Karpas-422 (cell line): ENCODE measurements around the gene RPS21. TPM values are rescaled to one million over a fixed set of nuclear protein-coding genes. Genes with fewer than 3 reads are reported as not detected.

Experiments used
- DNase-seq: peaks from one replicate; pipeline ENCODE4 v3.0.0-alpha.2; 2015
- H2AFZ ChIP-seq: fragments of 200-600 bp; sonication (generic); 2 replicates; pipeline ENCODE4 v1.6.1; 2014; ENCODE audit warnings: antibody characterized with exemption, low read length, mixed read lengths
- H3K27ac ChIP-seq: fragments of 200-600 bp; sonication (generic); 2 replicates; pipeline ENCODE4 v1.5.1; 2014; ENCODE audit warnings: mild to moderate bottlenecking, low read length, moderate library complexity
- H3K27me3 ChIP-seq: fragments of 200-600 bp; sonication (generic); 2 replicates; pipeline ENCODE4 v1.6.1; 2014; ENCODE audit warnings: low read length, mixed read lengths
- H3K36me3 ChIP-seq: fragments of 200-600 bp; sonication (generic); 2 replicates; pipeline ENCODE4 v1.6.1; 2014; ENCODE audit warnings: low read length, mixed read lengths; ENCODE audit not compliant: insufficient read depth
- H3K4me1 ChIP-seq: fragments of 200-600 bp; sonication (generic); 2 replicates; pipeline ENCODE4 v1.6.1; 2014; ENCODE audit warnings: mild to moderate bottlenecking, low read length, mixed read lengths
- H3K4me2 ChIP-seq: fragments of 200-600 bp; sonication (generic); 2 replicates; pipeline ENCODE4 v1.6.1; 2014; ENCODE audit warnings: low read length, low read depth, mild to moderate bottlenecking; ENCODE audit not compliant: poor library complexity, severe bottlenecking
- H3K4me3 ChIP-seq: fragments of 200-600 bp; sonication (generic); 2 replicates; pipeline ENCODE4 v1.5.1; 2014; ENCODE audit warnings: mild to moderate bottlenecking, antibody characterized with exemption, low read length, mixed read lengths
- H3K79me2 ChIP-seq: fragments of 200-600 bp; sonication (generic); 2 replicates; pipeline ENCODE4 v1.6.1; 2014; ENCODE audit warnings: mild to moderate bottlenecking, low read length, mixed read lengths
- H3K9ac ChIP-seq: fragments of 200-600 bp; sonication (generic); 2 replicates; pipeline ENCODE4 v1.6.0; 2014; ENCODE audit warnings: low read length
- H3K9me2 ChIP-seq: fragments of 200-600 bp; sonication (generic), shearing (Covaris generic); replicated peaks from 2 replicates; pipeline ENCODE4 v1.6.0; 2014; ENCODE audit warnings: mild to moderate bottlenecking, low read length, moderate library complexity; ENCODE audit not compliant: insufficient read depth
- H3K9me3 ChIP-seq: fragments of 300-700, 200-600 bp; sonication (generic); 2 replicates; pipeline ENCODE4 v1.6.1; 2014; ENCODE audit warnings: low read length, mixed read lengths
- H4K20me1 ChIP-seq: fragments of 200-600 bp; sonication (generic); 2 replicates; pipeline ENCODE4 v1.6.1; 2014; ENCODE audit warnings: mild to moderate bottlenecking, antibody characterized with exemption, low read length, low read depth; ENCODE audit not compliant: insufficient read depth
- total RNA-seq: library from RNA; depleted of rRNA; stranded (reverse); fragments of >200 nt; shearing (Covaris generic); gene quantifications from 2 replicates; pipeline ENCODE4 v1.2.3, GENCODE V29; 2014; ENCODE audit warnings: low replicate concordance

RPS21 gene
- total RNA-seq, 1 experiment from 2014 or later = 2,619 TPM

DNA sequence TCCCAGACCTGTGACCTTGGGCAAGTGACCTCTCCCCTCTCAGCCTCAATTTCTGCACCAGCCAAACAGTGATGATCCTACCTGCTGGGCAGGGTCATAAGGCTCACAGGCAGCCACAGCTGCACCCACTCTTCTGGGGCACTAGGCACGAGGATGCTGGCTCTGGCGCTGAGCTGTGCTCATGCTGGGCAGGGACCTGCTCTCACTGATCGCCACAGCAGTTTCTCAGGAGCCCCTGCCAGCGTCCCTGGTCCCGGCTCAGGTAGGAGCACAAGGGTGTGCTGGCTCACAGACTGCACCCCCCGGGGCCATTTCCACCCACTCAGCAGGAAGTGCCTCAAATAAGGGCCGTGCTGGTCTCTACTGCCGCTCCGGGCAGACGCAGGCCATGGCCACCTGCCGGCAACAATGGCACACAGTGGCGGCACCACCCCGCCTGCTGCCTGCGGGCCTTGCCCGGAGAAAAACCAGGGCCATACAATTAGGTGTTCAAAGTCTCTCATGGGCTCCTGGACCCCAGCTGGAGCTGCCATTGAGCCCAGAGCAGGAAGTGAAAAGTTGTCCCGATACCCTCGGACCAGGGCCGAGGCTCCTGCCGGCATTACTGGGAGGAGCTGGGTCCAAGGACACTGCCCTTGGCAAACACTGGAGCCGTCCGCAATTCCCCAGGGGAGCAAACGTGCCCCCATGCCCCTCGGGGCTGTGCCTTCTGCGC is 24.7 kb downstream of the RPS21 start:
- no peak for DNase-seq
- Histone ChIP-seq H3K9me2 (no peaks in the 10 kb centered on the region), H2AFZ (no peak overlapping the region), H3K9me3 (no peaks in the 10 kb centered on the region), H3K9ac (no peak overlapping the region), H3K79me2 (peaks cover 1% of the 10 kb centered on the region), H3K4me1 (peaks cover 17% of the 10 kb centered on the region), H3K4me2 (no peak overlapping the region), H3K27me3 (no peaks in the 10 kb centered on the region), H3K27ac (no peak overlapping the region), H4K20me1 (0 out of 2 replicates have a peak, but pooled peaks cover 3% of the 10 kb centered on the region), H3K4me3 (no peak overlapping the region), H3K36me3 (no peaks in the 10 kb centered on the region)

DNA sequence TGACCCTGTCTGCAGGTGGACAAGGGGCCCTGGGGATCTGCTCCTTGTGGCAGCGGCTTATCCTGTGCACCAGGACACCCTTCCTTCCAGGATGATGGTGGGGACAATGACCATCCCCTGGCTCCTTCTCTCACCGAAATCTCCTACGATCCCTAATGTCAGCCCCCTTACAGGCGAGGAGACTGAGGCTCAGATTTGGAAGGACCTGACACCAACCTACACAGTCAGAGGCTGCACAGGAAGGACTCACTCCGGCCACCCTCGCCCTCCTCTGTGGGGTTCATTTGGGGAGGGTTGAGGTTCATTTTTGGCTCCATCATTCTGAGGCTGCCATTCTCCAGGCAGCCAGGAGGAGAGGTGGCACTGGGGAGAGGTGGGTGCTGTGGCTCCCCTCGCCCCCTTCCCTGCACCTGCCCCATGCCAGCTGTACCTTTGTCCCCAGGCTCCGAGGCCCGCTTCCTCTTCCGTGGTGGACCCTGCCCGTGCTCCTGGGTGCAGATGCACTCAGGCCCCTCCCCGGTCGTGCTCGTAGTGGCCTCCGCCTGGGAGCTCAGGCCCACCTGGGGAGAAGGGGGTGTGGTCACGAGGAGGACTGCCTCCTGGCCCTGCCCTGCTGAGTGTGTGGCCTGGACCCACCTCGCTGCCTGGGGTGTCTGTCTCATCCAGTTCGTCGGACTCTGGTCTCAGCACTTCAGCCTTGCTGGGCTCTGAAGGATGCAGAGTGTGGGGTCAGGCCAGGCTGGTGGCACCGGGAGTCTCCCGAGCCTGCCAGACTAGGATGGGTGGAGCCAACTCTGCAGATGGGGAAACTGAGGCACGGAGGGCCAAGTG is 25.5 kb downstream of the RPS21 start:
- Histone ChIP-seq H3K9ac (no peak overlapping the region), H3K4me2 (no peak overlapping the region)

DNA sequence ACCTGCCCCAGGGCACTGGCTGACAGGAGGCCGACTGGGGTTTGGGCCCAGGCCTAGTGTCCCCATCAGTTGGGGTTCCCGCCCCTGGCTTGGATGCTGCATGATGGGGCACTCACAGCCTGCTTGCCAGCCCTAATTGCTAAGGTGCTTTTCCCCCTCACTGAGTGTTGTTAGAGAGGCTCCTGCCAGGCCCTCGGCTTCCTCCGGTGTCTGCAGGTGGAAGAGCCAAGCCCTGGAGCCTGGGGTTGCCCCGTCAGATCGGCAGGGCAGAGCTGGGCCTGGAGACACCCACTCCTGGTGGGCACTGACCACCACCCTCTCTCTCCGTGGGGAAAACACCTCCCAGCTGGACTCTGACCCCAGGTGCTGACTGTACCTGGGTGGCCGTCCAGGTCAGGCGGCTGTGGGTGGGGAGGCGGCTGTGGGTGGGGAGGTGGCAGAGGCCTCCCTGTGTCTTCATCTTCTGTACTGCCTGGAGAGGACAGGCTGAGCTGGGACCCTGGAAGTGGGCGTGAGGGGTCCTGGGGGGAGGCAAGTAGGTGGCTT is 26.2 kb downstream of the RPS21 start:
- no peaks in the 10 kb centered on the region for H3K36me3 ChIP-seq
- no peaks in the 10 kb centered on the region for H3K9me3 ChIP-seq
- no peak overlapping the region for H2AFZ ChIP-seq
- H3K9me2 ChIP-seq = no peaks in the 10 kb centered on the region
- H3K27ac ChIP-seq = no peak overlapping the region
- no peak overlapping the region for H3K4me3 ChIP-seq
- peaks cover 9% of the 10 kb centered on the region; the same call in 1 of the 2 replicates for H3K4me1 ChIP-seq
- 0 out of 2 replicates have a peak, but pooled peaks cover 3% of the 10 kb centered on the region for H4K20me1 ChIP-seq
- H3K79me2 ChIP-seq = no peaks in the 10 kb centered on the region
- DNase-seq = no peak
- no peaks in the 10 kb centered on the region for H3K27me3 ChIP-seq
- H3K9ac ChIP-seq = no peak overlapping the region
- H3K4me2 ChIP-seq = no peak overlapping the region

More for the DNA sequence above, 25.5 kb downstream of the RPS21 start:
- Histone ChIP-seq H3K4me1 (peaks cover 16% of the 10 kb centered on the region), H3K79me2 (no peaks in the 10 kb centered on the region), H3K36me3 (no peaks in the 10 kb centered on the region), H3K4me3 (no peak overlapping the region), H3K27me3 (no peaks in the 10 kb centered on the region), H3K9me3 (no peaks in the 10 kb centered on the region), H3K27ac (no peak overlapping the region), H4K20me1 (0 out of 2 replicates have a peak, but pooled peaks cover 3% of the 10 kb centered on the region), H3K9me2 (no peaks in the 10 kb centered on the region), H2AFZ (no peak overlapping the region)
- no peak for DNase-seq

DNA sequence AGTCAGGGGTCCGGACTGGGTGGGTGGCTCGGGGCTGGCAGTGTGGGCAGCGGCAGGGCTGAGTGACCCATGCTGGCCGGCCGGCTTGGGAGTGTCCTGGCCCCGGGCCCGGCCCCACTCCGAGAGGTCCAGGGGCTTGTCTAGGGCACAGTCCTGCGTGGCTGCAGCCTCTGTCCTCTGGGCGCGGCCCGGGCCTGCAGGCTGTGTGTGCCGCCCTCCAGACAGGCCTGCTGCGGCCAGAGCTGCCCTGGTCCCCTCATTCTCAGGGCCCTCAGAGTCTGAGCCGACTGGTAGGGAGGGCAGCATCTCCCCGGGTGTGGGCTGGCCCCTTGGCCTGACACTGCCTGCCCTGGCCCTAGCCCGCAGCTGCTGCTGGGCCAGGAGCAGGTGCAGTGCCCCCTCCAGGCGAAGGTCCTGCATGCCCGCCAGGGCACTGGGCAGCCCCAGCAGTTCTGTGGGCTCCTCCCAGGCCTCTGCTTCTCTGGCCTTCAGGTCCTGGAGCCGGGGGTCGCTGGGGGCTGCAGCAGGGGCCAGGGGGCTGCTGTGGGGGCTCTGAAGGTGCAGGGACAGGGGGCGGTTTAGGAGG is 27.1 kb downstream of the RPS21 start:
- Histone ChIP-seq H3K36me3 (no peaks in the 10 kb centered on the region), H3K9ac (no peak overlapping the region), H3K79me2 (no peaks in the 10 kb centered on the region), H3K9me3 (no peaks in the 10 kb centered on the region), H3K4me2 (no peak overlapping the region), H3K4me3 (no peak overlapping the region), H2AFZ (no peak overlapping the region), H3K27me3 (no peaks in the 10 kb centered on the region), H4K20me1 (0 out of 2 replicates have a peak, but pooled peaks cover 3% of the 10 kb centered on the region), H3K9me2 (no peaks in the 10 kb centered on the region), H3K27ac (no peak overlapping the region), H3K4me1 (peaks cover 9% of the 10 kb centered on the region; the same call in 1 of the 2 replicates)
- DNase-seq = no peak

DNA sequence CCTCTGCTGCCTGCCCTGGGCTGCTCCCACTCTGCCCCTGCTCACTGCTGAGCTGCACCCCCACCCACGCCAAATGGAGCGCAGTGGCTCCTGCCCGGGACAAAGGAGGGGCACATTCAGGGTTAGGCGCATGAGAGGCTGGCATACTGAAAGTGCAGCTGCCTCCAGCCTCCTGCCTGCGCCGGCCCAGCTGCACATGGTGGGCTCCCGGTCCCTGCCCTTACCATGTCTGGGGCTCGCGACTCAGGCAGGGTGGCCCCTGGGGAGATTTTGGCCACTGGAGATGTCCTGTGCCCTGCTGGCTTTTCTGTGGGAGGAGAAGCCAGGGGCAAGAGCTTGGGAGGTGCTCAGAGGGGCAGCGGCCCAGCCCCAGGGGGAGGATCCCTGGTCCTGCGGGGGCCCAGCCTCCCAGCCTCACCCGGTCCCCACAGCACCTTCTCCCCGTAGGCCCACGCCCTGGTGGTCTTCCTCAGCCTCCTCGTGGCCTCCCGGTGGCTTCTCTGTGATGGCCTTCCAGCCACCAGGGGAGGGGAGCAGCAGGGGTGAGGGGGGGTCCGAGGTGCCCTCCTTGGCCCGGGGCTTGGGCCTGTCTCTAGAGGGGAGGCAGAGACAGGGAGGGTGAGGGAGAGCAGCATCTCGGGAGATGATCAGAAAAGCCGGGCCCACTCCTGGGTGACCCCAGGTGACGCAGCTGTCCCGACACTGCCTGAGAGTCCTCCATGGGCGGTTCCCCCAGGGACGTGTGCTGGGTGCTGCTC is 28.6 kb downstream of the RPS21 start:
- Histone ChIP-seq H4K20me1 (0 out of 2 replicates have a peak, but pooled peaks cover under 1% of the 10 kb centered on the region), H3K79me2 (no peaks in the 10 kb centered on the region), H3K4me3 (no peak overlapping the region), H2AFZ (no peak overlapping the region), H3K9me3 (no peaks in the 10 kb centered on the region), H3K27ac (no peak overlapping the region), H3K36me3 (no peaks in the 10 kb centered on the region), H3K9me2 (no peaks in the 10 kb centered on the region), H3K9ac (no peak overlapping the region), H3K27me3 (no peaks in the 10 kb centered on the region), H3K4me1 (no peaks in the 10 kb centered on the region; the same call in 1 of the 2 replicates), H3K4me2 (no peak overlapping the region)
- DNase-seq = no peak

DNA sequence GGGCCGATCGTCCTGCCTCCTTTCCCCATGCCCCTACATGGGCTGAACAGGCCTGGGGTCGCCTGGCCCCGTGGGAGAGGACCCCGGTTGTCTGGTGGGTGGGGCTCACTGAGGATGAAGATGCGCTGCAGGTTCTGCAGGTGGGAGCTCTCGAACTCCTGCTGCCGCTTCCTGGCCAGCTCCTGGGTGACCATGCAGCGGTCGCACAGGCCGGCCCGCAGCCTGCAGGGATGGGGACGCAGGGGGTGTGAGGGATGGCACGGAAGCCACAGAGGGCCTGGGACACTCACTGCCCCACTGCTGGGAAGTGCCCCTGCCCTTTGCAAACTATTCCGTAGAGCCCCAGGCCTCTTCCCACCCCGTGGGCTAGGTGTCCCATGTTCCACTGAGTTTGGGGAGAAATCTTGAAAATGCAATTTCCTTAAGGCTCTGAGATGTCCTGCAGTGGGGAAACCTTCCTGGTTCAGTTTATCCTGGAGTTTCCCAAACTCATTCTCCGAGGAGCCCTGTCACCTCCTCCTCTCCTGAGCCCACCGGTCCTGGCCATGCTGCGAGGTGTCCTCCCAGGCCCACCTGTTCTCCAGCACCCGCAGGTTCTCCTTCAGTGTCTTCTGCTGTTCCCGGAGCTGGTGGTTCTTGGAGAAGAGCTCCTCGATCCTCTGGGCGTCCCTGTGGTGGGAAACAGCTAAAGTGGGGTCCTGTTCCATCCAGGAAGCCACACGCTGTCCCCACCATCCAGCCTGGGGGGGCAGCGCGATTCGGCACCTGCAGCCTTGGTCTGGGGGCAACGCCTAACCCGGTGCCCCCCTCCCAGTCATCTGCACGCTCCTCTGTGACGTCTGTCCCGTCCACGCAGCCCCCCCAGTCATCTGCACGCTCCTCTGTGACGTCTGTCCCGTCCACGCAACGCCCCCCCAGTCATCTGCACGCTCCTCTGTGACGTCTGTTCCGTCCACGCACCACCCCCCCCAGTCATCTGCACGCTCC is 30.0 kb downstream of the RPS21 start:
- no peaks in the 10 kb centered on the region for H3K9me2 ChIP-seq
- no peak overlapping the region for H3K4me2 ChIP-seq
- no peaks in the 10 kb centered on the region for H3K4me1 ChIP-seq
- no peak for DNase-seq
- no peak overlapping the region for H3K9ac ChIP-seq
- no peaks in the 10 kb centered on the region for H3K36me3 ChIP-seq
- H3K79me2 ChIP-seq = no peaks in the 10 kb centered on the region
- no peak overlapping the region for H2AFZ ChIP-seq
- no peaks in the 10 kb centered on the region for H3K27me3 ChIP-seq
- H3K9me3 ChIP-seq = no peaks in the 10 kb centered on the region
- no peaks in the 10 kb centered on the region for H4K20me1 ChIP-seq
- no peak overlapping the region for H3K4me3 ChIP-seq
- no peak overlapping the region for H3K27ac ChIP-seq
